Epithelial cell of proximal tubule (primary cell): Measurements from ENCODE around the gene ETV1. TPM values are rescaled to one million over a fixed set of nuclear protein-coding genes. Genes with fewer than 3 reads are reported as not detected.

ENCODE experiments used
- DNase-seq: peaks from one replicate; pipeline ENCODE4 v3.0.0-alpha.2; 2011; ENCODE audit warnings: low read depth
- H3K4me3 ChIP-seq: 2 replicates; pipeline ENCODE4 v1.5.1; 2011; ENCODE audit warnings: low read depth, mild to moderate bottlenecking, low read length
- CTCF ChIP-seq: conservative IDR thresholded peaks from 2 replicates; pipeline ENCODE4 v1.5.1; 2012; ENCODE audit warnings: low read depth, mild to moderate bottlenecking, low read length
- total RNA-seq: library from RNA; depleted of rRNA; stranded (reverse); fragments of >200 nt; gene quantifications from 2 replicates; pipeline ENCODE4 v1.2.3, GENCODE V29; 2015

ETV1 gene
- total RNA-seq, 1 donor from 2014 or later = 5.1 TPM

GRCh38 chr7:13915891-13916290 lies 73.6 kb downstream of the ETV1 start:
- no peak overlapping the region for H3K4me3 ChIP-seq
- DNase-seq = no peak
- no peak for TF ChIP-seq CTCF

- no peak for TF ChIP-seq CTCF
- H3K4me3 ChIP-seq = no peak overlapping the region
- no peak for DNase-seq
Observed at GRCh38 chr7:13912715-13913278, 76.7 kb downstream of the ETV1 start.

- DNase-seq = no peak
- no peak overlapping the region for H3K4me3 ChIP-seq
- TF ChIP-seq CTCF = no peak
Observed at GRCh38 chr7:13911909-13912308, 77.6 kb downstream of the ETV1 start.

- no peak overlapping the region for H3K4me3 ChIP-seq
- no peak for TF ChIP-seq CTCF
- no peak for DNase-seq
Observed at GRCh38 chr7:13910805-13911551, 78.5 kb downstream of the ETV1 start.

GRCh38 chr7:13908667-13909397 lies 80.6 kb downstream of the ETV1 start:
- no peak for TF ChIP-seq CTCF
- H3K4me3 ChIP-seq = no peak overlapping the region
- no peak for DNase-seq

- no peak for DNase-seq
- TF ChIP-seq CTCF = no peak
- no peak overlapping the region for H3K4me3 ChIP-seq
Observed at GRCh38 chr7:13907831-13908230, 81.6 kb downstream of the ETV1 start.
